ENCODE measurements around the gene FKRP.

The FKRP gene

GRCh38 chr19:46732966-46733689 lies 12.7 kb upstream of the FKRP start:
- no peaks in the 10 kb centered on the region; the same call in 1 of the 2 replicates for H3K4me1 ChIP-seq (ENCODE audit: control insufficient read depth, insufficient read depth, low read length)
- H3K27ac ChIP-seq (ENCODE audit: low read length): no peak overlapping the region
- peaks cover 49% of the 10 kb centered on the region for H3K36me3 ChIP-seq (ENCODE audit: control insufficient read depth, insufficient read depth, low read length)
- H3K4me3 ChIP-seq (ENCODE audit: low read length): no peak overlapping the region
- no CpG with 5 or more reads among the region's 23 CpGs for WGBS (ENCODE audit: insufficient coverage, insufficient read length)
- no peaks in the 10 kb centered on the region for H3K9me3 ChIP-seq (ENCODE audit: control insufficient read depth, insufficient read depth, low read length)
- DNase-seq (ENCODE audit: low read depth, low spot score): no peak
- no peaks in the 10 kb centered on the region for H3K27me3 ChIP-seq (ENCODE audit: control insufficient read depth, insufficient read depth, low read length)

GRCh38 chr19:46733690-46734292 lies 12.1 kb upstream of the FKRP start:
- Histone ChIP-seq H3K4me3 (ENCODE audit: low read length) (no peak overlapping the region), H3K36me3 (ENCODE audit: control insufficient read depth, insufficient read depth, low read length) (peaks cover 47% of the 10 kb centered on the region), H3K27me3 (ENCODE audit: control insufficient read depth, insufficient read depth, low read length) (no peaks in the 10 kb centered on the region), H3K4me1 (ENCODE audit: control insufficient read depth, insufficient read depth, low read length) (no peaks in the 10 kb centered on the region; the same call in 1 of the 2 replicates), H3K27ac (ENCODE audit: low read length) (no peak overlapping the region), H3K9me3 (ENCODE audit: control insufficient read depth, insufficient read depth, low read length) (no peaks in the 10 kb centered on the region)
- DNase-seq (ENCODE audit: low read depth, low spot score): no peak
- WGBS (ENCODE audit: insufficient coverage, insufficient read length): no CpG with 5 or more reads among the region's 11 CpGs

- no peaks in the 10 kb centered on the region for H3K9me3 ChIP-seq (ENCODE audit: control insufficient read depth, insufficient read depth, low read length)
Measured at GRCh38 chr19:46736531-46737297, 9.1 kb upstream of the FKRP start.

GRCh38 chr19:46737298-46737654 lies 8.6 kb upstream of the FKRP start:
- H3K36me3 ChIP-seq (ENCODE audit: control insufficient read depth, insufficient read depth, low read length): peaks cover 26% of the 10 kb centered on the region
- H3K4me3 ChIP-seq (ENCODE audit: low read length): no peak overlapping the region
- H3K4me1 ChIP-seq (ENCODE audit: control insufficient read depth, insufficient read depth, low read length): no peaks in the 10 kb centered on the region; the same call in 1 of the 2 replicates
- no peak for DNase-seq (ENCODE audit: low read depth, low spot score)
- no peaks in the 10 kb centered on the region for H3K9me3 ChIP-seq (ENCODE audit: control insufficient read depth, insufficient read depth, low read length)
- no CpG with 5 or more reads among the region's 7 CpGs for WGBS (ENCODE audit: insufficient coverage, insufficient read length)
- H3K27me3 ChIP-seq (ENCODE audit: control insufficient read depth, insufficient read depth, low read length): no peaks in the 10 kb centered on the region
- H3K27ac ChIP-seq (ENCODE audit: low read length): no peak overlapping the region

More at GRCh38 chr19:46736531-46737297, 9.1 kb upstream of the FKRP start:
- no peaks in the 10 kb centered on the region; the same call in 1 of the 2 replicates for H3K4me1 ChIP-seq (ENCODE audit: control insufficient read depth, insufficient read depth, low read length)
- H3K27ac ChIP-seq (ENCODE audit: low read length): no peak overlapping the region
- no peak overlapping the region for H3K4me3 ChIP-seq (ENCODE audit: low read length)
- WGBS (ENCODE audit: insufficient coverage, insufficient read length): no CpG with 5 or more reads among the region's 22 CpGs
- no peaks in the 10 kb centered on the region for H3K27me3 ChIP-seq (ENCODE audit: control insufficient read depth, insufficient read depth, low read length)
- H3K36me3 ChIP-seq (ENCODE audit: control insufficient read depth, insufficient read depth, low read length): peaks cover 30% of the 10 kb centered on the region
- no peak for DNase-seq (ENCODE audit: low read depth, low spot score)

- no CpG with 5 or more reads among the region's 19 CpGs for WGBS (ENCODE audit: insufficient coverage, insufficient read length)
- Histone ChIP-seq H3K9me3 (ENCODE audit: control insufficient read depth, insufficient read depth, low read length) (no peaks in the 10 kb centered on the region), H3K4me1 (ENCODE audit: control insufficient read depth, insufficient read depth, low read length) (no peaks in the 10 kb centered on the region), H3K27me3 (ENCODE audit: control insufficient read depth, insufficient read depth, low read length) (no peaks in the 10 kb centered on the region), H3K36me3 (ENCODE audit: control insufficient read depth, insufficient read depth, low read length) (peaks cover 22% of the 10 kb centered on the region), H3K27ac (ENCODE audit: low read length) (no peak overlapping the region), H3K4me3 (ENCODE audit: low read length) (no peak overlapping the region)
- DNase-seq (ENCODE audit: low read depth, low spot score): no peak
Measured at GRCh38 chr19:46737761-46738171, 8.1 kb upstream of the FKRP start.

- Histone ChIP-seq H3K4me1 (ENCODE audit: control insufficient read depth, insufficient read depth, low read length) (no peaks in the 10 kb centered on the region), H3K36me3 (ENCODE audit: control insufficient read depth, insufficient read depth, low read length) (peaks cover 10% of the 10 kb centered on the region; the same call in 1 of the 2 replicates), H3K9me3 (ENCODE audit: control insufficient read depth, insufficient read depth, low read length) (no peaks in the 10 kb centered on the region), H3K4me3 (ENCODE audit: low read length) (no peak overlapping the region), H3K27ac (ENCODE audit: low read length) (no peak overlapping the region), H3K27me3 (ENCODE audit: control insufficient read depth, insufficient read depth, low read length) (no peaks in the 10 kb centered on the region)
- no CpG with 5 or more reads among the region's 14 CpGs for WGBS (ENCODE audit: insufficient coverage, insufficient read length)
- DNase-seq (ENCODE audit: low read depth, low spot score): no peak
Measured at GRCh38 chr19:46739290-46739771, 6.5 kb upstream of the FKRP start.

GRCh38 chr19:46741447-46741846 lies 4.4 kb upstream of the FKRP start:
- DNase-seq (ENCODE audit: low read depth, low spot score): no peak
- Histone ChIP-seq H3K4me3 (ENCODE audit: low read length) (no peak overlapping the region), H3K27me3 (ENCODE audit: control insufficient read depth, insufficient read depth, low read length) (no peaks in the 10 kb centered on the region), H3K4me1 (ENCODE audit: control insufficient read depth, insufficient read depth, low read length) (no peaks in the 10 kb centered on the region), H3K9me3 (ENCODE audit: control insufficient read depth, insufficient read depth, low read length) (no peaks in the 10 kb centered on the region), H3K36me3 (ENCODE audit: control insufficient read depth, insufficient read depth, low read length) (peaks cover 10% of the 10 kb centered on the region; the same call in 1 of the 2 replicates), H3K27ac (ENCODE audit: low read length) (no peak overlapping the region)
- WGBS (ENCODE audit: insufficient coverage, insufficient read length): no CpG with 5 or more reads among the region's 17 CpGs

GRCh38 chr19:46742926-46743480 lies 2.9 kb upstream of the FKRP start:
- no peak overlapping the region for H3K27ac ChIP-seq (ENCODE audit: low read length)
- no CpG with 5 or more reads among the region's 4 CpGs for WGBS (ENCODE audit: insufficient coverage, insufficient read length)
- H3K9me3 ChIP-seq (ENCODE audit: control insufficient read depth, insufficient read depth, low read length): no peaks in the 10 kb centered on the region
- no peaks in the 10 kb centered on the region; the same call in 1 of the 2 replicates for H3K4me1 ChIP-seq (ENCODE audit: control insufficient read depth, insufficient read depth, low read length)
- no peaks in the 10 kb centered on the region for H3K27me3 ChIP-seq (ENCODE audit: control insufficient read depth, insufficient read depth, low read length)
- H3K36me3 ChIP-seq (ENCODE audit: control insufficient read depth, insufficient read depth, low read length): 0 out of 2 replicates have a peak, but pooled peaks cover 5% of the 10 kb centered on the region
- H3K4me3 ChIP-seq (ENCODE audit: low read length): no peak overlapping the region
- DNase-seq (ENCODE audit: low read depth, low spot score): no peak

GRCh38 chr19:46744005-46744691 lies 1.7 kb upstream of the FKRP start:
- Histone ChIP-seq H3K4me3 (ENCODE audit: low read length) (no peak overlapping the region), H3K4me1 (ENCODE audit: control insufficient read depth, insufficient read depth, low read length) (no peaks in the 10 kb centered on the region; the same call in 1 of the 2 replicates), H3K27me3 (ENCODE audit: control insufficient read depth, insufficient read depth, low read length) (no peaks in the 10 kb centered on the region), H3K9me3 (ENCODE audit: control insufficient read depth, insufficient read depth, low read length) (no peaks in the 10 kb centered on the region), H3K27ac (ENCODE audit: low read length) (no peak overlapping the region), H3K36me3 (ENCODE audit: control insufficient read depth, insufficient read depth, low read length) (0 out of 2 replicates have a peak, but pooled peaks cover 3% of the 10 kb centered on the region)
- no CpG with 5 or more reads among the region's 12 CpGs for WGBS (ENCODE audit: insufficient coverage, insufficient read length)
- no peak for DNase-seq (ENCODE audit: low read depth, low spot score)

Measured in iPS DF 6.9 (cell line).